Upper lobe of right lung (tissue), 1 donor: Measurements from ENCODE around the gene RBM5. TPM values are rescaled to one million over a fixed set of nuclear protein-coding genes. Genes with fewer than 3 reads are reported as not detected.

Experiments
- ATAC-seq: fragments of 200-7000 bp; cut with Tn5 transposase; one replicate; pipeline ENCODE4 v1.9.1; 2020; ENCODE audit warnings: mild to moderate bottlenecking, moderate library complexity
- DNase-seq: peaks from one replicate; pipeline ENCODE4 v3.0.0-alpha.2; 2020
- H3K27ac ChIP-seq: fragments of 200-600 bp; one replicate; pipeline ENCODE4 v1.8.0; 2022
- H3K27me3 ChIP-seq: fragments of 200-600 bp; one replicate; pipeline ENCODE4 v1.8.0; 2022; ENCODE audit warnings: mild to moderate bottlenecking
- H3K36me3 ChIP-seq: fragments of 200-600 bp; one replicate; pipeline ENCODE4 v1.8.0; 2022
- H3K4me1 ChIP-seq: fragments of 200-600 bp; one replicate; pipeline ENCODE4 v1.8.0; 2022
- H3K4me3 ChIP-seq: fragments of 200-600 bp; one replicate; pipeline ENCODE4 v1.8.0; 2022; ENCODE audit warnings: mild to moderate bottlenecking
- H3K9me3 ChIP-seq: fragments of 200-600 bp; one replicate; pipeline ENCODE4 v1.8.0; 2022
- intact Hi-C: fragments of 100-400 bp; cut with DNase I; formaldehyde crosslinking; loops from one replicate; pipeline ENCODE4 v1.11.0; 2022
- total RNA-seq: library from RNA; stranded (reverse); fragmentation: NEBNext Ultra II Directional; extraction: Animal tissue kit (Norgen Biotek cat#: 25700); gene quantifications from one replicate; pipeline ENCODE4 v1.2.1, GENCODE V29; 2021
- TF ChIP-seq, protein P1 (sequence below): fragments of 200-600 bp; IDR thresholded peaks from one replicate; pipeline ENCODE4 v1.8.0; 2022; ENCODE audit warnings: antibody characterized with exemption
- donor health status: DM: no; HTN: yes; CAD: no; lungs with severe emphysema.

RBM5 gene
- total RNA-seq, 1 donor from 2014 or later, result 161 TPM

GRCh38 chr3:50136714-50137405 lies 48.1 kb downstream of the RBM5 start:
- ATAC-seq (no peak), DNase-seq (no peak)
- no peak overlapping the region for H3K27ac ChIP-seq
- H3K36me3 ChIP-seq, result no peaks in the 10 kb centered on the region
- intact Hi-C loops, result no loop called here
- no peak overlapping the region for H3K4me3 ChIP-seq
- H3K4me1 ChIP-seq, result peaks cover 9% of the 10 kb centered on the region
- no peaks in the 10 kb centered on the region for H3K27me3 ChIP-seq
- no peaks in the 10 kb centered on the region for H3K9me3 ChIP-seq
- TF ChIP-seq, protein P1, sequence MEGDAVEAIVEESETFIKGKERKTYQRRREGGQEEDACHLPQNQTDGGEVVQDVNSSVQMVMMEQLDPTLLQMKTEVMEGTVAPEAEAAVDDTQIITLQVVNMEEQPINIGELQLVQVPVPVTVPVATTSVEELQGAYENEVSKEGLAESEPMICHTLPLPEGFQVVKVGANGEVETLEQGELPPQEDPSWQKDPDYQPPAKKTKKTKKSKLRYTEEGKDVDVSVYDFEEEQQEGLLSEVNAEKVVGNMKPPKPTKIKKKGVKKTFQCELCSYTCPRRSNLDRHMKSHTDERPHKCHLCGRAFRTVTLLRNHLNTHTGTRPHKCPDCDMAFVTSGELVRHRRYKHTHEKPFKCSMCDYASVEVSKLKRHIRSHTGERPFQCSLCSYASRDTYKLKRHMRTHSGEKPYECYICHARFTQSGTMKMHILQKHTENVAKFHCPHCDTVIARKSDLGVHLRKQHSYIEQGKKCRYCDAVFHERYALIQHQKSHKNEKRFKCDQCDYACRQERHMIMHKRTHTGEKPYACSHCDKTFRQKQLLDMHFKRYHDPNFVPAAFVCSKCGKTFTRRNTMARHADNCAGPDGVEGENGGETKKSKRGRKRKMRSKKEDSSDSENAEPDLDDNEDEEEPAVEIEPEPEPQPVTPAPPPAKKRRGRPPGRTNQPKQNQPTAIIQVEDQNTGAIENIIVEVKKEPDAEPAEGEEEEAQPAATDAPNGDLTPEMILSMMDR, result no peak

DNA sequence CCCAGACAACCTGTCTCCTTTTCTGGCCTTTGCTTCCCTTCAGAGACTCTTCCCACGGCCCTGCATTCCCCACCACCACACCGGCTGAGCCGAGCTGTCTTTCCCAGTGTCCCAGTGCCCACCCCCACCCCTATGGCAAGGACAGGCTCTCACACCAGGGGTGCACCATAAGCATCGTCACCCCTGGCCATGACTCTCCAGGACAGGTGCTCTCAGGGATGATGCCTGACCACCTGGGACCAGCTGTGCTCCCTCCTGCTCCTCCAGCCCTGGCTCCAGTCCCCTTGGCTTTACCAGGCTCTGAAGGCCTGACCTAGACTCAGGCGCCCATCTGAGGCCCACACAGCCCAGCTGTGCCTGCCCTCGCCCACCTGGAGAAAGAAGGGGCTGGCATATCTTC lies 48.8 kb downstream of the RBM5 start:
- Histone ChIP-seq H3K4me1 (peaks cover 9% of the 10 kb centered on the region), H3K36me3 (no peaks in the 10 kb centered on the region), H3K27me3 (no peaks in the 10 kb centered on the region), H3K27ac (no peak overlapping the region), H3K4me3 (no peak overlapping the region), H3K9me3 (no peaks in the 10 kb centered on the region)
- intact Hi-C loops, result no loop called here
- TF ChIP-seq, protein P1, result no peak
- ATAC-seq, result no peak
- no peak for DNase-seq

- intact Hi-C loops, result no loop called here
- Histone ChIP-seq H3K9me3 (no peaks in the 10 kb centered on the region), H3K36me3 (no peaks in the 10 kb centered on the region), H3K4me3 (no peak overlapping the region), H3K27ac (no peak overlapping the region), H3K4me1 (peaks cover 9% of the 10 kb centered on the region), H3K27me3 (no peaks in the 10 kb centered on the region)
- TF ChIP-seq, protein P1, result no peak
- ATAC-seq, result no peak
- DNase-seq, result no peak
Observed at GRCh38 chr3:50138266-50139200, 49.8 kb downstream of the RBM5 start.

DNA sequence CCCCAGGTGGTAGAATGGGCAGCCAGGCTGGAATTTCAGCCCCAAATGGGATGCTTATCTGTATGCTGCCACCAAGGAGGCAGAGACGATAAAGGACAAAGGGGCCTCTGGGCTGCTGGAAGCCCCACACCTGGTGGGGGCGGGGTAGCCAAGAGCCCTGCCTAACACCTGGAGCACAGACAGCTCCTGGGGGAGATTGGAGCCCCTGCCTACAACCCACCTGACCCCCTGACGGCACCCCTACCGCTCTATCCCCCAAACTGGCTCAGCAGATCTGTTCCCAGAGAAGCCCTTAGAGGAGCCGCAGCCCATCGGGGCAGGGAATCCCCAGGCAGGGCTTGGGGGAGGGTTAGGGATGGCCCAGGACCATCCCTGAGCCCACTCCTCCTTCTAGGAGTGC lies 50.6 kb downstream of the RBM5 start:
- Histone ChIP-seq H3K4me1 (peaks cover 9% of the 10 kb centered on the region), H3K36me3 (no peaks in the 10 kb centered on the region), H3K27me3 (no peaks in the 10 kb centered on the region), H3K4me3 (no peak overlapping the region), H3K27ac (no peak overlapping the region), H3K9me3 (no peaks in the 10 kb centered on the region)
- DNase-seq (no peak), ATAC-seq (no peak)
- intact Hi-C loops, result no loop called here
- TF ChIP-seq, protein P1, result no peak

- Histone ChIP-seq H3K27ac (no peak overlapping the region), H3K4me1 (peaks cover 9% of the 10 kb centered on the region), H3K36me3 (no peaks in the 10 kb centered on the region), H3K4me3 (no peak overlapping the region), H3K27me3 (no peaks in the 10 kb centered on the region), H3K9me3 (no peaks in the 10 kb centered on the region)
- no peak for DNase-seq
- TF ChIP-seq, protein P1, result no peak
- ATAC-seq, result peak; percentile 38
- intact Hi-C loops, result no loop called here
Observed at GRCh38 chr3:50139718-50140423, 51.2 kb downstream of the RBM5 start.
